H1 (cell line): ENCODE data around the gene LDHAL6A. TPM values are rescaled to one million over a fixed set of nuclear protein-coding genes. Genes with fewer than 3 reads are reported as not detected.

ENCODE experiments used
- CTCF ChIA-PET: fragments of 300-600 bp; sonication (Branson Sonifier 250); formaldehyde crosslinking; loops from one replicate; lab custom pipeline; 2021; ENCODE audit not compliant: partially characterized antibody; lab: Charles Lee
- POLR2A ChIA-PET: fragments of 300-600 bp; sonication (Branson Sonifier 250); formaldehyde crosslinking; loops from one replicate; lab custom pipeline; 2021; ENCODE audit warnings: inconsistent platforms; ENCODE audit not compliant: partially characterized antibody; lab: Charles Lee
- DNase-seq, 2 experiments: peaks; one replicate each; pipeline versions ENCODE4 v3.0.0 to v3.0.0-alpha.2; 2010 to 2022; ENCODE audit warnings: low spot score in 2 of 2, low read depth in 1 of 2, mixed read lengths in 1 of 2
- FAIRE-seq: peaks from 2 replicates; lab custom pipeline; 2011; peaks lifted over from hg19 to GRCh38; lab: Jason Lieb, UNC
- H2AFZ ChIP-seq: 2 replicates; pipeline ENCODE4 v1.8.1; 2012; ENCODE audit warnings: low read length, inconsistent platforms
- H2AK5ac ChIP-seq: 2 replicates; pipeline ENCODE4 v1.6.1; 2013; ENCODE audit warnings: low read depth, low read length
- H2BK120ac ChIP-seq: replicated peaks from 2 replicates; pipeline ENCODE3; 2013; ENCODE audit warnings: low read depth, low read length, inconsistent platforms
- H2BK12ac ChIP-seq: 2 replicates; pipeline ENCODE4 v1.6.1; 2013; ENCODE audit warnings: low read depth, low read length
- H2BK15ac ChIP-seq: 2 replicates; pipeline ENCODE4 v1.6.1; 2013; ENCODE audit warnings: low read length
- H2BK20ac ChIP-seq: 2 replicates; pipeline ENCODE4 v1.6.1; 2013; ENCODE audit warnings: low read length
- H2BK5ac ChIP-seq: 2 replicates; pipeline ENCODE4 v1.6.1; 2013; ENCODE audit warnings: low read depth, low read length
- H3K14ac ChIP-seq: 2 replicates; pipeline ENCODE4 v1.6.1; 2013; ENCODE audit warnings: inconsistent platforms; ENCODE audit not compliant: insufficient read length
- H3K18ac ChIP-seq: 2 replicates; pipeline ENCODE4 v1.6.1; 2013; ENCODE audit warnings: low read length; ENCODE audit errors: extremely low read depth
- H3K23ac ChIP-seq: 2 replicates; pipeline ENCODE4 v1.6.1; 2013; ENCODE audit warnings: inconsistent platforms; ENCODE audit not compliant: insufficient read length
- H3K23me2 ChIP-seq: 2 replicates; pipeline ENCODE4 v1.6.1; 2013; ENCODE audit warnings: low read depth, low read length
- H3K27ac ChIP-seq: 2 replicates; pipeline ENCODE4 v1.6.1; 2011; ENCODE audit warnings: low read depth, low read length, inconsistent platforms
- H3K27me3 ChIP-seq, 4 experiments: replicated peaks in 1 of 4; 1 replicate in 1 of 4; 2 replicates in 3 of 4; pipeline versions ENCODE4 v1.6.1 to v1.8.1; 2011 to 2013; ENCODE audit warnings: low read length in 3 of 4, mild to moderate bottlenecking in 3 of 4, inconsistent platforms in 2 of 4, mixed read lengths in 2 of 4, moderate library complexity in 1 of 4; ENCODE audit not compliant: control insufficient read depth in 3 of 4, insufficient read depth in 3 of 4; ENCODE audit errors: extremely low read depth in 1 of 4
- H3K36me3 ChIP-seq, 4 experiments: 2 replicates each; pipeline versions ENCODE4 v1.6.1 to v1.8.1; 2011 to 2013; ENCODE audit warnings: mild to moderate bottlenecking in 4 of 4, low read length in 3 of 4, moderate library complexity in 2 of 4, control low read depth in 1 of 4, inconsistent platforms in 1 of 4; ENCODE audit not compliant: insufficient read depth in 4 of 4, control insufficient read depth in 2 of 4
- H3K4ac ChIP-seq: replicated peaks from 2 replicates; pipeline ENCODE3; 2013; ENCODE audit warnings: low read length, low read depth, mixed read lengths, inconsistent platforms; ENCODE audit not compliant: insufficient read length
- H3K4me1 ChIP-seq, 4 experiments: replicated peaks in 1 of 4; 1 replicate in 1 of 4; 2 replicates in 3 of 4; pipeline versions ENCODE4 v1.6.1 to v1.8.1; 2011 to 2013; ENCODE audit warnings: low read length in 3 of 4, inconsistent platforms in 2 of 4, mixed read lengths in 1 of 4; ENCODE audit not compliant: insufficient read depth in 4 of 4, control insufficient read depth in 3 of 4
- H3K4me2 ChIP-seq, 2 experiments: 2 replicates each; pipeline versions ENCODE4 v1.6.1 to v1.8.1; 2011 to 2013; ENCODE audit warnings: low read depth in 2 of 2, low read length in 2 of 2, control low read depth in 1 of 2, inconsistent platforms in 1 of 2, mild to moderate bottlenecking in 1 of 2; ENCODE audit not compliant: insufficient read depth in 1 of 2
- H3K4me3 ChIP-seq, 4 experiments: fragments of 200-600, 300-600 bp in 1 of 4; sonication (generic), shearing (Covaris generic), sonication (Bioruptor Twin) in 1 of 4; 2 replicates each; pipeline versions ENCODE4 v1.5.1 to v1.8.1; 2011 to 2016; ENCODE audit warnings: low read length in 4 of 4, low read depth in 3 of 4, control low read depth in 2 of 4, inconsistent platforms in 2 of 4, mild to moderate bottlenecking in 2 of 4, mixed read lengths in 1 of 4, moderate library complexity in 1 of 4; ENCODE audit not compliant: insufficient read depth in 2 of 4; ENCODE audit errors: extremely low read depth in 1 of 4
- H3K56ac ChIP-seq: replicated peaks from 2 replicates; pipeline ENCODE3; 2013; ENCODE audit warnings: low read depth, mild to moderate bottlenecking, mixed read lengths, low read length, inconsistent platforms; ENCODE audit not compliant: insufficient read length
- H3K79me1 ChIP-seq: 2 replicates; pipeline ENCODE4 v1.6.1; 2013; ENCODE audit warnings: low read depth, low read length, control low read depth
- H3K79me2 ChIP-seq, 2 experiments: 2 replicates each; pipeline versions ENCODE4 v1.6.1 to v1.8.1; 2012 to 2013; ENCODE audit warnings: low read length in 2 of 2, mild to moderate bottlenecking in 2 of 2, inconsistent platforms in 1 of 2; ENCODE audit not compliant: insufficient read depth in 2 of 2, control insufficient read depth in 1 of 2
- H3K9ac ChIP-seq, 4 experiments: replicated peaks in 1 of 4; 1 replicate in 1 of 4; 2 replicates in 3 of 4; pipeline versions ENCODE4 v1.6.1 to v1.8.1; 2011 to 2013; ENCODE audit warnings: low read depth in 3 of 4, low read length in 3 of 4, control low read depth in 2 of 4, mild to moderate bottlenecking in 2 of 4, moderate library complexity in 2 of 4, inconsistent platforms in 1 of 4; ENCODE audit errors: extremely low read depth in 1 of 4
- H3K9me3 ChIP-seq, 2 experiments: 2 replicates each; pipeline versions ENCODE4 v1.6.1 to v1.8.1; 2012 to 2013; ENCODE audit warnings: mild to moderate bottlenecking in 2 of 2, moderate library complexity in 2 of 2, control low read depth in 1 of 2, inconsistent platforms in 1 of 2, low read depth in 1 of 2, low read length in 1 of 2, mixed read lengths in 1 of 2; ENCODE audit not compliant: insufficient read depth in 2 of 2
- H4K20me1 ChIP-seq, 2 experiments: replicated peaks in 1 of 2; 2 replicates each; pipeline versions ENCODE3 to v1.8.1; 2011 to 2013; ENCODE audit warnings: inconsistent platforms in 2 of 2, low read length in 2 of 2, mild to moderate bottlenecking in 1 of 2; ENCODE audit not compliant: insufficient read depth in 2 of 2, control insufficient read depth in 1 of 2
- H4K5ac ChIP-seq: 2 replicates; pipeline ENCODE4 v1.6.1; 2013; ENCODE audit warnings: low read length, low read depth, mixed read lengths, inconsistent platforms; ENCODE audit not compliant: insufficient read length
- H4K8ac ChIP-seq: 2 replicates; pipeline ENCODE4 v1.8.0; 2013; ENCODE audit warnings: mild to moderate bottlenecking, moderate library complexity, low read length, inconsistent platforms; ENCODE audit not compliant: insufficient read depth; ENCODE audit errors: extremely low read depth
- H4K91ac ChIP-seq: replicated peaks from 2 replicates; pipeline ENCODE3; 2013; ENCODE audit warnings: low read length, mixed read lengths, inconsistent platforms; ENCODE audit not compliant: insufficient read length
- BACH1 ChIP-seq: IDR thresholded peaks from 2 replicates; pipeline ENCODE4 v1.6.1; 2012; ENCODE audit warnings: low read length, improper control_type of control experiment
- HDAC2 ChIP-seq, 2 experiments: fragments of 300-600 bp in 1 of 2; sonication (generic) in 1 of 2; IDR thresholded peaks; 2 replicates each; pipeline ENCODE4 v1.6.1; 2011 to 2012; ENCODE audit warnings: low read depth in 2 of 2, low read length in 2 of 2, mild to moderate bottlenecking in 2 of 2, moderate library complexity in 2 of 2, borderline replicate concordance in 1 of 2, inconsistent platforms in 1 of 2
- KDM5A ChIP-seq: fragments of 200-600 bp; IDR thresholded peaks from 2 replicates; pipeline ENCODE4 v1.7.1; 2012; ENCODE audit warnings: mild to moderate bottlenecking, low read length, inconsistent platforms, mixed read lengths
- NANOG ChIP-seq: IDR thresholded peaks from 2 replicates; pipeline ENCODE4 v1.6.1; 2011; ENCODE audit warnings: low read length, low read depth, mild to moderate bottlenecking, inconsistent platforms; ENCODE audit not compliant: insufficient read depth, poor library complexity, severe bottlenecking
- POU5F1 ChIP-seq: IDR thresholded peaks from 2 replicates; pipeline ENCODE4 v1.6.1; 2011; ENCODE audit warnings: low read depth, mild to moderate bottlenecking, low read length, moderate library complexity
- SIRT6 ChIP-seq: IDR thresholded peaks from one replicate; pipeline ENCODE4 v1.7.1; 2012; ENCODE audit warnings: low read length, inconsistent platforms
- SUZ12 ChIP-seq: fragments of 200-600 bp; sonication (generic); IDR thresholded peaks from 2 replicates; pipeline ENCODE4 v1.6.1; 2012; ENCODE audit warnings: mild to moderate bottlenecking, inconsistent platforms, low read length, moderate library complexity, mixed read lengths
- TEAD4 ChIP-seq: IDR thresholded peaks from 2 replicates; pipeline ENCODE4 v1.6.1; 2012; ENCODE audit warnings: low read depth, low read length, inconsistent platforms, mixed read lengths
- WGBS, 2 experiments: shearing (Covaris generic) in 1 of 2; methylation state at CpG; one replicate each; pipeline versions ENCODE4 v1.1.6 to v1.1.7; 2013 to 2015; ENCODE audit warnings: low lambda C conversion rate in 2 of 2, mixed read lengths in 2 of 2, inconsistent platforms in 1 of 2, low coverage in 1 of 2, missing lambda C conversion rate in 1 of 2; ENCODE audit not compliant: insufficient replicate concordance in 2 of 2, insufficient coverage in 1 of 2, insufficient read length in 1 of 2; ENCODE audit errors: extremely low coverage in 1 of 2, missing lambda C conversion rate in 1 of 2; 5-methylcytosine and 5-hydroxymethylcytosine counted together
- polyA plus RNA-seq, 7 experiments: library from polyadenylated mRNA; depleted of rRNA in 3 of 7; stranded (reverse) in 5 of 7; unstranded in 2 of 7; fragments of >200 nt in 5 of 7; fragments of 200-250 nt in 2 of 7; gene quantifications; 1 replicate in 5 of 7; 2 replicates in 1 of 7; 4 replicates in 1 of 7; pipeline versions ENCODE4 v1.2.1 to v1.2.3, GENCODE V29; 2011 to 2013; ENCODE audit warnings: missing spikeins in 2 of 7, mixed read lengths in 2 of 7
- total RNA-seq: library from RNA; stranded (reverse); fragmentation: NEBNext Ultra II Directional; extraction: Animal tissue kit (Norgen Biotek cat#: 25700); gene quantifications from 2 replicates; pipeline ENCODE4 v1.2.1, GENCODE V29; 2021
- TF ChIP-seq, protein P1 (sequence below): IDR thresholded peaks from 2 replicates; pipeline ENCODE4 v1.6.1; 2012; ENCODE audit warnings: inconsistent platforms
- TF ChIP-seq, protein P2 (sequence below): IDR thresholded peaks from 2 replicates; pipeline ENCODE4 v1.6.1; 2012; ENCODE audit warnings: inconsistent platforms
- TF ChIP-seq, protein P3 (sequence below), 3 experiments: IDR thresholded peaks; 1 replicate in 2 of 3; 2 replicates in 1 of 3; pipeline versions ENCODE4 v1.5.1 to v1.6.1; 2011; ENCODE audit warnings: low read length in 3 of 3, mild to moderate bottlenecking in 3 of 3, inconsistent platforms in 2 of 3, low read depth in 1 of 3, moderate library complexity in 1 of 3; ENCODE audit not compliant: insufficient read depth in 1 of 3; ENCODE audit errors: control extremely low read depth in 1 of 3

The LDHAL6A gene
- total and polyA plus RNA-seq, 2 of the 8 experiments (the other 6 are each of a cell fraction or from before 2014, with no cell fraction given), result not detected

DNA sequence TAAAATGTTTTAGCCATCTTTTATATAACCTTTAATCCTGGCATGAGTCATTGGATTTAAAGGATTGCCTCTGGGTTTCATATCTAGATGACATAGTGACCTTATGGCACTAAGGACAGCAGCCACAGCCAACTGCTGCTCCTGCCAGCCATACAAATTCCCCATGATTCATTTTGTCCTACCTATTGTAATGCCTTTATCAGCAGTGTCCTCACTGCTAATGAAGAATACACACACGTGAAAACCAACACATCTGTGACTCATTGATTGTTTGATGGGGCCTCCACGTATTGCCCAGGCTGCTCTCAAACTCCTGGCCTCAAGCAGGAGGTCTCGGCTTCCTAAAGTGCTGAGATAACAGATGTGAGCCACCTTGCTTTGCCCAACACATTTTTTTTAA lies 1.8 kb downstream of the LDHAL6A start:
- H2BK120ac ChIP-seq, result no peak overlapping the region
- H2BK20ac ChIP-seq, result no peak overlapping the region
- no peaks in the 10 kb centered on the region for H3K9me3 ChIP-seq
- no peak overlapping the region for H3K56ac ChIP-seq
- no peak overlapping the region for H2BK5ac ChIP-seq
- DNase-seq, result no peak
- no peak overlapping the region for H4K5ac ChIP-seq
- H2BK12ac ChIP-seq, result no peak overlapping the region
- ChIA-PET CTCF (interaction anchor here (0.8 to 1.0 kb wide), 2 partner anchors 9 to 14 kb away, joined by 3 read pairs; no protein-coding TSS in a partner anchor), POLR2A (no interaction called here)
- no peak overlapping the region for H3K27ac ChIP-seq
- no peak overlapping the region for H3K23ac ChIP-seq
- H2AK5ac ChIP-seq, result no peak overlapping the region
- no peak overlapping the region for H3K4me2 ChIP-seq
- H2BK15ac ChIP-seq, result no peak overlapping the region
- H3K14ac ChIP-seq, result no peak overlapping the region
- WGBS, 2 experiments, result 86% methylated on average over 3 of the region's 3 CpGs; no CpG with 5 or more reads in 1 of the 2 experiments
- no peak overlapping the region for H4K91ac ChIP-seq
- no peaks in the 10 kb centered on the region for H3K79me2 ChIP-seq
- H3K79me1 ChIP-seq, result no peaks in the 10 kb centered on the region
- no peak overlapping the region for H4K8ac ChIP-seq
- no peaks in the 10 kb centered on the region for H3K36me3 ChIP-seq
- H3K18ac ChIP-seq, result no peak overlapping the region
- H3K4me1 ChIP-seq, result no peaks in the 10 kb centered on the region
- no peaks in the 10 kb centered on the region for H3K27me3 ChIP-seq
- no peak overlapping the region for H3K4me3 ChIP-seq
- no peaks in the 10 kb centered on the region for H3K23me2 ChIP-seq
- H2AFZ ChIP-seq, result no peak overlapping the region
- no peak for FAIRE-seq
- no peak overlapping the region for H3K9ac ChIP-seq
- H3K4ac ChIP-seq, result no peak overlapping the region
- no peaks in the 10 kb centered on the region for H4K20me1 ChIP-seq
- TF ChIP-seq, protein P1, sequence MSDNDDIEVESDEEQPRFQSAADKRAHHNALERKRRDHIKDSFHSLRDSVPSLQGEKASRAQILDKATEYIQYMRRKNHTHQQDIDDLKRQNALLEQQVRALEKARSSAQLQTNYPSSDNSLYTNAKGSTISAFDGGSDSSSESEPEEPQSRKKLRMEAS, result no peak
- no peak for TF ChIP-seq NANOG
- TF ChIP-seq BACH1, result no peak
- no peak for TF ChIP-seq POU5F1
- TF ChIP-seq, protein P2, sequence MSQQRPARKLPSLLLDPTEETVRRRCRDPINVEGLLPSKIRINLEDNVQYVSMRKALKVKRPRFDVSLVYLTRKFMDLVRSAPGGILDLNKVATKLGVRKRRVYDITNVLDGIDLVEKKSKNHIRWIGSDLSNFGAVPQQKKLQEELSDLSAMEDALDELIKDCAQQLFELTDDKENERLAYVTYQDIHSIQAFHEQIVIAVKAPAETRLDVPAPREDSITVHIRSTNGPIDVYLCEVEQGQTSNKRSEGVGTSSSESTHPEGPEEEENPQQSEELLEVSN, result no peak
- no peak for TF ChIP-seq HDAC2 (IDR thresholded peaks at IDR 0.05; ENCODE audit: borderline replicate concordance in 1 of 2, low read depth in 2 of 2, low read length in 2 of 2)
- TF ChIP-seq SUZ12, result no peak
- TF ChIP-seq SIRT6, result no peak
- no peak for TF ChIP-seq TEAD4
- TF ChIP-seq KDM5A, result no peak
- TF ChIP-seq, protein P3, sequence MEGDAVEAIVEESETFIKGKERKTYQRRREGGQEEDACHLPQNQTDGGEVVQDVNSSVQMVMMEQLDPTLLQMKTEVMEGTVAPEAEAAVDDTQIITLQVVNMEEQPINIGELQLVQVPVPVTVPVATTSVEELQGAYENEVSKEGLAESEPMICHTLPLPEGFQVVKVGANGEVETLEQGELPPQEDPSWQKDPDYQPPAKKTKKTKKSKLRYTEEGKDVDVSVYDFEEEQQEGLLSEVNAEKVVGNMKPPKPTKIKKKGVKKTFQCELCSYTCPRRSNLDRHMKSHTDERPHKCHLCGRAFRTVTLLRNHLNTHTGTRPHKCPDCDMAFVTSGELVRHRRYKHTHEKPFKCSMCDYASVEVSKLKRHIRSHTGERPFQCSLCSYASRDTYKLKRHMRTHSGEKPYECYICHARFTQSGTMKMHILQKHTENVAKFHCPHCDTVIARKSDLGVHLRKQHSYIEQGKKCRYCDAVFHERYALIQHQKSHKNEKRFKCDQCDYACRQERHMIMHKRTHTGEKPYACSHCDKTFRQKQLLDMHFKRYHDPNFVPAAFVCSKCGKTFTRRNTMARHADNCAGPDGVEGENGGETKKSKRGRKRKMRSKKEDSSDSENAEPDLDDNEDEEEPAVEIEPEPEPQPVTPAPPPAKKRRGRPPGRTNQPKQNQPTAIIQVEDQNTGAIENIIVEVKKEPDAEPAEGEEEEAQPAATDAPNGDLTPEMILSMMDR (IDR thresholded peaks at IDR 0.05; ENCODE audit: control extremely low read depth in 1 of 3, insufficient read depth in 1 of 3, low read depth in 1 of 3, low read length in 3 of 3), result no peak
